Thyroid gland (tissue), 4 donors: Measurements from ENCODE around the gene TTC21A. TPM values are rescaled to one million over a fixed set of nuclear protein-coding genes. Genes with fewer than 3 reads are reported as not detected.

Experiments
- DNase-seq, 2 donors: peaks; one replicate each; pipeline ENCODE4 v3.0.0-alpha.2; 2019
- H3K27ac ChIP-seq, 3 donors: fragments of 200-600 bp; sonication (generic); 1 replicate in 2 of 3; 2 replicates in 1 of 3; pipeline ENCODE4 v1.5.1; 2016 to 2019; ENCODE audit warnings: mild to moderate bottlenecking in 1 of 3, moderate library complexity in 1 of 3
- H3K27me3 ChIP-seq: fragments of 200-600 bp; sonication (generic); one replicate; pipeline ENCODE4 v1.5.1; 2019
- H3K36me3 ChIP-seq, 2 donors: fragments of 200-600 bp; sonication (generic); one replicate each; pipeline ENCODE4 v1.5.1; 2016 to 2019
- H3K4me1 ChIP-seq, 2 donors: fragments of 200-600 bp; sonication (generic); one replicate each; pipeline ENCODE4 v1.5.1; 2017 to 2019
- H3K4me3 ChIP-seq, 3 donors: fragments of 200-600 bp; sonication (generic); replicated peaks in 1 of 3; 1 replicate in 2 of 3; 2 replicates in 1 of 3; pipeline ENCODE4 v1.5.1; 2016; ENCODE audit warnings: mild to moderate bottlenecking in 1 of 3
- H3K9me3 ChIP-seq: fragments of 200-600 bp; sonication (generic); one replicate; pipeline ENCODE4 v1.5.1; 2017
- POLR2A ChIP-seq, 2 donors: fragments of 450-650 bp; IDR thresholded peaks; one replicate each; pipeline ENCODE4 v1.6.1; 2017; ENCODE audit warnings: antibody characterized with exemption in 2 of 2, mild to moderate bottlenecking in 2 of 2, moderate library complexity in 1 of 2
- WGBS, 2 donors: methylation state at CpG; one replicate each; pipeline ENCODE4 v1.1.5; 2017; 5-methylcytosine and 5-hydroxymethylcytosine counted together
- intact Hi-C: fragments of 100-400 bp; cut with DNase I; formaldehyde crosslinking; loops from one replicate; pipeline ENCODE4 v1.15.1; 2023
- total RNA-seq, 4 donors: library from RNA; depleted of rRNA; stranded (reverse); fragments of >200 nt; gene quantifications; one replicate each; pipeline ENCODE4 v1.2.3, GENCODE V29; 2016
- TF ChIP-seq, protein P1 (sequence below), 6 experiments: fragments of 200-600 bp in 3 of 6; fragments of 450-650 bp in 3 of 6; sonication (generic) in 3 of 6; IDR thresholded peaks; one replicate each; pipeline ENCODE4 v1.5.1; 2016 to 2019; ENCODE audit warnings: antibody characterized with exemption in 6 of 6, mild to moderate bottlenecking in 2 of 6, inconsistent platforms in 1 of 6, moderate library complexity in 1 of 6

Gene TTC21A
- total RNA-seq, 4 donors from 2014 or later: 8.9 to 17.8 (median 11.7) TPM

DNA sequence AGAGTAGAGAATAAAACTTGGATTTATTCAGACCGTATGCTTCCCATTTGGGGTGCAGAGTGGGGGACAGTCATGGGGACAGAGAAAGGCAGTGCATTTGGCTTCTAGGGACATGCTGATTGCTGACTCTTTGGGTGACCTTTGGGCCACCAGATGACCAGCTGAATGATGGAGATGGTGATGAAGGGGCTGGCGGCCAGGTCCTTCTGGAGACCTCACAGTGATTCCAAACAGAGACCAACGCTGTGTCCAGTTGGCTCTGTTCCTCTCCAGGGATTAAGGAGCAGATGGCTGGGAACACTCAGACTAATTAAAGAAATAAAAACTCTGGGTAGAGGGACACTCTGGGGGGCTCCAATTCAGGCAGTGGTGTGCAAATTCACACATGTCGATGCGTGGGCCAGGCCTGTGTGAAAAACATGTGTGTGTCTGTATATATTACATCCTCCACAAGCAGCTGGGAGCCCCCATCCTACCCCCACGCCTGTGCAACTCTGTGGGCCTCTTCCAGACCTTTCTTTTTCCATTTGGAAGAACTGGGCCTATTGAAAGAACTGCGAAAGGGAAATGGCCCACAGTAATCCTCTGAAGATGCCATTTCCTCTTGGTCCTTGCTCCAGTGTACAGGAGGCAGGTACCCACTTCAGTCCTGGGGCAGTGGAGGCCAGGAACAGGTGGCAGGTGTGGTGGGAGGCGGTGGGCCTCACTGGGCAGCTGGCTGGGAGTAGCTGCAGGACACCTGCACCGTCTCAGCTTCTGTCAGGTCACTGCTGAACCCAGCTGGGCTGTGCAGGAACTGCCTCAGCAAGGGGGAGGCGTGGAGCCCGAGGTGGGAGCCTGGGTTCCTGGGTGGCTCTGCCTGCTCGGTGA, 76.0 kb downstream of the TTC21A start:
- Histone ChIP-seq H3K27ac (peak overlapping the region; percentile 83 to 96 (median 90)), H3K27me3 (no peaks in the 10 kb centered on the region), H3K36me3 (no peaks in the 10 kb centered on the region), H3K9me3 (no peaks in the 10 kb centered on the region), H3K4me3 (no peak overlapping the region), H3K4me1 (peaks cover 33 to 47% of the 10 kb centered on the region in 2 donors)
- intact Hi-C loops: loop anchor here (5.0 to 10.0 kb wide), 2 partner anchors 41 to 201 kb away; partner anchors contain the start of gene SLC25A38
- TF ChIP-seq POLR2A (IDR thresholded peaks at IDR 0.05): no peak
- no peak for DNase-seq
- WGBS, 2 donors: 85 to 86% methylated on average over 10 to 12 of the region's 12 CpGs

DNA sequence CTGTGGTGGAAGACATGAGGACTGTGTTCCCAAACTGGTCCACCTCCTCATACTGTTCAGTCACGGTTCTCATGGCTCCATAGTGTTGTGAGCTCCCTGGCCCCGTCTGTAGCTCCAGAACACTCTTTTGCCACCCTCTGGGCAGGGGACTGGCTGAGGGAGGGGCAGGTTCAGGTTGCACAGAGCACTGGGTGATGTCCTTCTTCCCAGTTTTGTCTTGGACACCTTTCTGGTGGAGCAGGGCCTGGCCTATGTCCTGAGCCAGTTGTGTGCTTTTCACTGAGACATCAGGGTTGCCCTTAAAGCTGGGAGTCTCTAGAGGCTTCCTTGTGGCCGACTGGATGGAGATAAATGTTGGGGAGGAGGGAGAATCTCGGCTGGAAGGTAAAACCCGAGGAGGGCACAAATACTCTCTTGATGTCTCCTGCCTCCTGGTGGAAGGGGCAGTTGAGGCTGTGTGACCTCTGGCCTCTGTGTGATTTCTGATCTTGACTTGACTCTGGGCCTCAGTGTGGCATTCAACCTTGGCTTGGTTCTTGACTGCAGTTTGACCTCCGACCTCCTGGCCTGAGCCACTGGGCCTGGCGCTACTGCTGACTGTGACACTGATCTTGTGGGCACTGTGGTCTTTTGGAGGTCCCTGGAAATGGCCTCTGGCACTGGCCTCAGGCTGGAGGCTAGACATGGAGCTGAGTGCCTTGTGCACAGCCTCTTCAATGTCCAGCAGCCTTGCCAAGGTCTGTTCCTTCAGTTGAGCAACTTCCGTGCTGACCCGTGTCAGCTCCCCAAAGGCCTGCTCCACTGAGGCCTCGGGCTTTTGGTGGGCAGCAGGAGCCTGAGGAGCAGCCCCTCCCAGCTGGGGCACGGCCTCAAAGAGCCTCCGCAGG, 76.8 kb downstream of the TTC21A start:
- intact Hi-C loops: loop anchor here (5.0 to 10.0 kb wide), 2 partner anchors 42 to 200 kb away; partner anchors contain the start of gene SLC25A38
- WGBS, 2 donors: 86 to 90% methylated on average over 8 to 12 of the region's 12 CpGs

DNA sequence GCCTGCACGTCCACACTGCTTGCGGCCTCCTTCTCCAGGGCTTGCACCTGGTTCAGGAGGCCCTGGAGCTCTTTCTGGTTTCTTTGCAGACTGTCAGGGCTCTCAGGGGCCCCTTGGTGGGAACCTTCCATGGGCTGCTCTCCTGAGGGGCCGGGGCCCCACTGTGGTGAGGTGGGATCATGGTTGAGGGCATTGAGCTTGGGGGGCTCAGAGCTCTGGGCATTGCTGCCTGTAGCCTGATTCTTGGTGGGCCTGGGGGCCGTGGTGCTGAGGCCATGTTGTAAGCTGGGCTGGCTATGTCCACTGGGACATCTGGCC, 77.4 kb downstream of the TTC21A start:
- Histone ChIP-seq H3K9me3 (no peaks in the 10 kb centered on the region), H3K4me1 (peaks cover 25 to 37% of the 10 kb centered on the region in 2 donors), H3K36me3 (no peaks in the 10 kb centered on the region), H3K4me3 (no peak overlapping the region), H3K27me3 (no peaks in the 10 kb centered on the region), H3K27ac (no peak overlapping the region)
- intact Hi-C loops: loop anchor here (5.0 to 10.0 kb wide), 2 partner anchors 43 to 200 kb away; partner anchors contain the start of gene SLC25A38
- 94 to 100% methylated on average over 1 to 4 of the region's 4 CpGs for WGBS, 2 donors
- no peak for DNase-seq
- TF ChIP-seq POLR2A (IDR thresholded peaks at IDR 0.05): no peak
- TF ChIP-seq, protein P1, sequence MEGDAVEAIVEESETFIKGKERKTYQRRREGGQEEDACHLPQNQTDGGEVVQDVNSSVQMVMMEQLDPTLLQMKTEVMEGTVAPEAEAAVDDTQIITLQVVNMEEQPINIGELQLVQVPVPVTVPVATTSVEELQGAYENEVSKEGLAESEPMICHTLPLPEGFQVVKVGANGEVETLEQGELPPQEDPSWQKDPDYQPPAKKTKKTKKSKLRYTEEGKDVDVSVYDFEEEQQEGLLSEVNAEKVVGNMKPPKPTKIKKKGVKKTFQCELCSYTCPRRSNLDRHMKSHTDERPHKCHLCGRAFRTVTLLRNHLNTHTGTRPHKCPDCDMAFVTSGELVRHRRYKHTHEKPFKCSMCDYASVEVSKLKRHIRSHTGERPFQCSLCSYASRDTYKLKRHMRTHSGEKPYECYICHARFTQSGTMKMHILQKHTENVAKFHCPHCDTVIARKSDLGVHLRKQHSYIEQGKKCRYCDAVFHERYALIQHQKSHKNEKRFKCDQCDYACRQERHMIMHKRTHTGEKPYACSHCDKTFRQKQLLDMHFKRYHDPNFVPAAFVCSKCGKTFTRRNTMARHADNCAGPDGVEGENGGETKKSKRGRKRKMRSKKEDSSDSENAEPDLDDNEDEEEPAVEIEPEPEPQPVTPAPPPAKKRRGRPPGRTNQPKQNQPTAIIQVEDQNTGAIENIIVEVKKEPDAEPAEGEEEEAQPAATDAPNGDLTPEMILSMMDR (IDR thresholded peaks at IDR 0.05): no peak

More for the DNA sequence above, 76.8 kb downstream of the TTC21A start:
- TF ChIP-seq POLR2A (IDR thresholded peaks at IDR 0.05): no peak
- TF ChIP-seq, protein P1 (IDR thresholded peaks at IDR 0.05): no peak
- Histone ChIP-seq H3K27ac (peak overlapping the region in 1 of 3 donors; percentile 83), H3K36me3 (no peaks in the 10 kb centered on the region), H3K4me3 (no peak overlapping the region), H3K27me3 (no peaks in the 10 kb centered on the region), H3K9me3 (no peaks in the 10 kb centered on the region), H3K4me1 (peaks cover 29 to 39% of the 10 kb centered on the region in 2 donors)
- DNase-seq: no peak

DNA sequence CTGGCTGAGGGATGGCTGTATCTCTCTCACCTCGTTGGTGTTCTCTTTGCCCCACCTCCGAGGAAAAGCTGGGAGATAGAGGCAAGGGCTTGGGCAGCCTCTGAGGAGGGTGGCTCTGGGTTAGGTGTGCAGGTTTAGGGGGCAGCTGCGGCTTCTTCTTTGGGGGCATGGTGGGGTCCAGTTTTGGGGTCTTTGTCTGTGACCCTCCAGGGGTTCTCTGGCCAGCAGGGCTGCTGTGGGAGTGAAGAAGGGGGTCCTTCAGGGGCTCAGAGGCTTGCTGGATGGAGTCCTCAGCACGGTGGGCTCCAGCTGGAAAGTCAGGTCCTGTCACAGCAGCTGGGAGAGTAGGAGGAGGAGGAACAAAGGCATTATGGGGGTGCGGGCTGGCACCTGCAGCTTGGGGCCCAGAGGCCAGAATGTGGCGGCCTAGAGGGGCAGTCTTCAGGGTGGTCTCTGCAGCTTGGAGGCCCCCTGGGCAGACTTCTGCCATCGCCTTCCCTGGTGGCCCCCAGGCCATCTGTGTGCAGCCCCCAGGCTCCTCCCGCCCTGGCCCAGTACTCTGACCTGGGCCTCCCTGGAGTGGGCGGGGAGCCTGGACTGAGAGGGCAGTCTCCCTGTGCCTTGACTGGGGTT, 78.0 kb downstream of the TTC21A start:
- H3K27ac ChIP-seq: no peak overlapping the region
- TF ChIP-seq, protein P1 (IDR thresholded peaks at IDR 0.05): no peak
- TF ChIP-seq POLR2A (IDR thresholded peaks at IDR 0.05): no peak
- WGBS, 2 donors: 86 to 94% methylated on average over 4 of the region's 9 CpGs
- intact Hi-C loops: loop anchor here (10.0 kb wide), 1 partner anchor 199 kb away; the partner anchor contains the start of gene SLC25A38
- no peaks in the 10 kb centered on the region for H3K27me3 ChIP-seq
- no peaks in the 10 kb centered on the region for H3K9me3 ChIP-seq
- no peak overlapping the region for H3K4me3 ChIP-seq
- peaks cover 20 to 37% of the 10 kb centered on the region in 2 donors for H3K4me1 ChIP-seq
- no peaks in the 10 kb centered on the region for H3K36me3 ChIP-seq
- no peak for DNase-seq
